ENCODE data around the gene GPR21.

GPR21 gene

GRCh38 chr9:123033352-123033751, at the start of gene GPR21:
GPR21 (plus strand) TSS chr9:123033667; CDS start chr9:123034567, 900 bp downstream.
- no peak for DNase-seq

GRCh38 chr9:122986010-122986409, 47.5 kb upstream of the GPR21 start:
- no peak for DNase-seq

- DNase-seq = no peak
Measured at GRCh38 chr9:122988141-122988540, 45.3 kb upstream of the GPR21 start.

- DNase-seq = no peak
Measured at GRCh38 chr9:122988920-122989621, 44.4 kb upstream of the GPR21 start.

GRCh38 chr9:122991370-122991830, 42.1 kb upstream of the GPR21 start:
- DNase-seq = peak; percentile 40 to 71

GRCh38 chr9:122996586-122996985, 36.9 kb upstream of the GPR21 start:
- no peak for DNase-seq

GRCh38 chr9:122998448-122998847, 35.0 kb upstream of the GPR21 start:
- DNase-seq = no peak

GRCh38 chr9:123000371-123001068, 32.9 kb upstream of the GPR21 start:
- DNase-seq = no peak

GRCh38 chr9:123002754-123003153, 30.7 kb upstream of the GPR21 start:
- no peak for DNase-seq

GRCh38 chr9:123003466-123003865, 30.0 kb upstream of the GPR21 start:
- DNase-seq = no peak

GRCh38 chr9:123005964-123006363, 27.5 kb upstream of the GPR21 start:
- DNase-seq = no peak

- no peak for DNase-seq
Measured at GRCh38 chr9:123007269-123007668, 26.2 kb upstream of the GPR21 start.

- DNase-seq = no peak
Measured at GRCh38 chr9:123008909-123009308, 24.6 kb upstream of the GPR21 start.

- DNase-seq = no peak
Measured at GRCh38 chr9:123011380-123011779, 22.1 kb upstream of the GPR21 start.

GRCh38 chr9:123011878-123012528, 21.5 kb upstream of the GPR21 start:
- DNase-seq = no peak

- DNase-seq = no peak
Measured at GRCh38 chr9:123016631-123017030, 16.8 kb upstream of the GPR21 start.

- DNase-seq = no peak
Measured at GRCh38 chr9:123020796-123021195, 12.7 kb upstream of the GPR21 start.

GRCh38 chr9:123026425-123026824, 7.0 kb upstream of the GPR21 start:
- no peak for DNase-seq

GRCh38 chr9:123027517-123027916, 6.0 kb upstream of the GPR21 start:
- DNase-seq = no peak

- no peak for DNase-seq
Measured at GRCh38 chr9:123028136-123028535, 5.3 kb upstream of the GPR21 start.

GRCh38 chr9:123028973-123029372, 4.5 kb upstream of the GPR21 start:
- DNase-seq = no peak

- no peak for DNase-seq
Measured at GRCh38 chr9:123031963-123032362, 1.5 kb upstream of the GPR21 start.

GRCh38 chr9:123033864-123034601, 566 bp downstream of the GPR21 start:
- no peak for DNase-seq
